Left lung (tissue), 10 donors: ENCODE measurements around the gene OLFM3. TPM values are rescaled to one million over a fixed set of nuclear protein-coding genes. Genes with fewer than 3 reads are reported as not detected.

Experiments used
- ATAC-seq: fragments of 200-7000 bp; cut with Tn5 transposase; one replicate; pipeline ENCODE4 v1.9.1; 2020; ENCODE audit warnings: moderate library complexity
- DNase-seq, 4 donors: peaks; one replicate each; pipeline ENCODE4 v3.0.0-alpha.2; 2013 to 2020
- H3K27ac ChIP-seq, 2 donors: fragments of 200-600 bp; sonication (generic) in 1 of 2; one replicate each; pipeline versions ENCODE4 v1.5.0 to v1.8.0; 2020 to 2021
- H3K27me3 ChIP-seq, 2 donors: fragments of 200-600 bp; sonication (generic) in 1 of 2; one replicate each; pipeline versions ENCODE4 v1.5.0 to v1.8.0; 2020 to 2021
- H3K36me3 ChIP-seq, 2 donors: fragments of 200-600 bp; sonication (generic) in 1 of 2; one replicate each; pipeline versions ENCODE4 v1.5.0 to v1.8.0; 2020 to 2021
- H3K4me1 ChIP-seq, 2 donors: fragments of 200-600 bp; one replicate each; pipeline ENCODE4 v1.8.0; 2021
- H3K4me3 ChIP-seq, 2 donors: fragments of 200-600 bp; sonication (generic) in 1 of 2; one replicate each; pipeline versions ENCODE4 v1.5.0 to v1.8.0; 2020 to 2021; ENCODE audit warnings: mild to moderate bottlenecking in 1 of 2
- H3K9me3 ChIP-seq, 2 donors: fragments of 200-600 bp; sonication (generic) in 1 of 2; one replicate each; pipeline versions ENCODE4 v1.5.0 to v1.8.0; 2020 to 2021
- intact Hi-C, 2 donors: fragments of 100-400 bp; cut with DNase I; formaldehyde crosslinking; loops; one replicate each; pipeline versions ENCODE4 v1.11.2 to v1.14.2; 2022
- polyA plus RNA-seq, 6 donors: library from polyadenylated mRNA; unstranded; fragments of 120-200 nt; gene quantifications; one replicate each; pipeline ENCODE4 v1.2.1, GENCODE V29; 2013; ENCODE audit not compliant: insufficient read length in 6 of 6
- total RNA-seq, 2 donors: library from RNA; stranded (reverse); fragmentation: NEBNext Ultra II Directional; extraction: Animal tissue kit (Norgen Biotek cat#: 25700); gene quantifications; one replicate each; pipeline ENCODE4 v1.2.1, GENCODE V29; 2021
- TF ChIP-seq, protein P1 (sequence below), 2 donors: fragments of 200-600 bp; sonication (generic) in 1 of 2; IDR thresholded peaks; one replicate each; pipeline versions ENCODE4 v1.5.0 to v1.8.0; 2021; ENCODE audit warnings: antibody characterized with exemption in 2 of 2
- donor health status: DM: no; HTN: yes; CAD: no.
- donor health status: DM: no; HTN: no; CAD: no.

The OLFM3 gene
- total and polyA plus RNA-seq, 8 donors: 1.6 to 5.9 (median 2.7) TPM; not detected in 2

DNA sequence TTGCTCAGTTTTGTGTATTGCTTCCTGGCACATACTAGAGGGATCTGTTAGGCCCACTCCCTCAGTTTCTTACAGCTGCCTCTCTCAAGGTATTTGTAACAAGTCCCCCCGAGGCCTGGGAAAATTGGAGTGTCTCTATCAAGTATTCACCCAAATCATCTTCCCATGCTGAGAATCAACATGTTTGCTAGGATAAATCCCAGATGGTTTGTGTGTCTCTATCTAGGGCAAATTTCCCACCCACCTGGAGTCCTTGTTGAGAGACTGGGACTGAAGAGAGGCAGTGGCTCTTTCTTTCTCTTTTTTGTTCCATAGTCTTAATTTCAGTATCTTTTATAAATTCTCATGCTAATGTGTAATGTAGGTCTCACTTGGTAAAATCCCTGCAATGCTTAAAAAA, 58.0 kb downstream of the OLFM3 start:
- Histone ChIP-seq H3K4me1 (no peaks in the 10 kb centered on the region), H3K4me3 (no peak overlapping the region), H3K9me3 (no peaks in the 10 kb centered on the region), H3K27me3 (no peaks in the 10 kb centered on the region), H3K27ac (no peak overlapping the region), H3K36me3 (no peaks in the 10 kb centered on the region)
- ATAC-seq: no peak
- intact Hi-C loops: no loop called here
- DNase-seq: no peak
- TF ChIP-seq, protein P1, sequence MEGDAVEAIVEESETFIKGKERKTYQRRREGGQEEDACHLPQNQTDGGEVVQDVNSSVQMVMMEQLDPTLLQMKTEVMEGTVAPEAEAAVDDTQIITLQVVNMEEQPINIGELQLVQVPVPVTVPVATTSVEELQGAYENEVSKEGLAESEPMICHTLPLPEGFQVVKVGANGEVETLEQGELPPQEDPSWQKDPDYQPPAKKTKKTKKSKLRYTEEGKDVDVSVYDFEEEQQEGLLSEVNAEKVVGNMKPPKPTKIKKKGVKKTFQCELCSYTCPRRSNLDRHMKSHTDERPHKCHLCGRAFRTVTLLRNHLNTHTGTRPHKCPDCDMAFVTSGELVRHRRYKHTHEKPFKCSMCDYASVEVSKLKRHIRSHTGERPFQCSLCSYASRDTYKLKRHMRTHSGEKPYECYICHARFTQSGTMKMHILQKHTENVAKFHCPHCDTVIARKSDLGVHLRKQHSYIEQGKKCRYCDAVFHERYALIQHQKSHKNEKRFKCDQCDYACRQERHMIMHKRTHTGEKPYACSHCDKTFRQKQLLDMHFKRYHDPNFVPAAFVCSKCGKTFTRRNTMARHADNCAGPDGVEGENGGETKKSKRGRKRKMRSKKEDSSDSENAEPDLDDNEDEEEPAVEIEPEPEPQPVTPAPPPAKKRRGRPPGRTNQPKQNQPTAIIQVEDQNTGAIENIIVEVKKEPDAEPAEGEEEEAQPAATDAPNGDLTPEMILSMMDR (IDR thresholded peaks at IDR 0.05): no peak

GRCh38 chr1:101929343-101929742, 67.4 kb downstream of the OLFM3 start:
- DNase-seq: no peak
- intact Hi-C loops: no loop called here
- Histone ChIP-seq H3K36me3 (no peaks in the 10 kb centered on the region), H3K27ac (no peak overlapping the region), H3K4me3 (no peak overlapping the region), H3K27me3 (no peaks in the 10 kb centered on the region), H3K4me1 (no peaks in the 10 kb centered on the region), H3K9me3 (no peaks in the 10 kb centered on the region)
- TF ChIP-seq, protein P1 (IDR thresholded peaks at IDR 0.05): no peak
- ATAC-seq: no peak

DNA sequence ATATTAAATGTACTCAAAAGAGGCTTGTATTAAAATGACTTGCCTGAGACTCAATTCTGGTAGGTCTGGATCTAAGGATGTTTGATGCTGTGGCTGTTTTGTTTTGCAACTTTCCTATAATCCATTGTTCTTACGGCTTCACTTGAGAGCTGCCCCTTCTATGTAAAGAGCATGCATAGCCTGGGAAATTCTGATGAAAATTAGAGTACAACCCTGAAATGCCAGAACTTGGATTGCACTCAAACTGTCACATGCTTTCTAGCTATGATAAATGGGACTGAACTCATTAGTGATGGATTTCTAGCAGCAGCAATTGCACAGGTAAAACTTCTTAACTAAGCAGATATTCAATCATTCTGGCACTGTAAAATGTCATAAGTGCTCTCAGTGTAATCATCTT, 67.9 kb downstream of the OLFM3 start:
- no peak overlapping the region for H3K27ac ChIP-seq
- TF ChIP-seq, protein P1 (IDR thresholded peaks at IDR 0.05): no peak
- H3K36me3 ChIP-seq: no peaks in the 10 kb centered on the region
- no peaks in the 10 kb centered on the region for H3K4me1 ChIP-seq
- intact Hi-C loops: no loop called here
- no peaks in the 10 kb centered on the region for H3K27me3 ChIP-seq
- H3K9me3 ChIP-seq: no peaks in the 10 kb centered on the region
- ATAC-seq (no peak), DNase-seq (no peak)
- H3K4me3 ChIP-seq: no peak overlapping the region

- ATAC-seq: peak; percentile 91
- Histone ChIP-seq H3K4me1 (no peaks in the 10 kb centered on the region), H3K4me3 (no peak overlapping the region), H3K36me3 (no peaks in the 10 kb centered on the region), H3K27me3 (no peaks in the 10 kb centered on the region), H3K9me3 (no peaks in the 10 kb centered on the region), H3K27ac (no peak overlapping the region)
- intact Hi-C loops: no loop called here
- TF ChIP-seq, protein P1 (IDR thresholded peaks at IDR 0.05): no peak
- no peak for DNase-seq
Measured at GRCh38 chr1:101924700-101925099, 72.0 kb downstream of the OLFM3 start.

DNA sequence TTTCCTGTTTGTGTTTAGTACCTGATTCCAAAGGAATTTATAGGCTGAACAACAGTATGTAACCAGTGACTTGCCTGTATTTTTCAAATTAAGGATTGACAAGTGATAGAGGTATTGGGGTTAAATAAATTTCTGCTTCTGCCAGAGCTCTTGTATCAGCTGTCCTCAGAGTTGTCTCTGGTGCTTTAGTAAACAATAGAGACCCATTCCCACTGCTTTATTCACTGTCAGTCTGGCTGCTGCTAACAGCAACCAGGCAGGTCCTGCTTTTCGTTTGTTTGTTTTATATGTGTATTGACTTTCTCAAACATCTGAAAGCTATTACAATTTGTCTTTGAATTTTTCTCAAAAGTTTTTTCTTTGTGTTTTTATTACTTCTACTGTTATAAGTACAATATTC, 76.1 kb downstream of the OLFM3 start:
- H3K4me3 ChIP-seq: no peak overlapping the region
- DNase-seq: no peak
- ATAC-seq: no peak
- no peaks in the 10 kb centered on the region for H3K36me3 ChIP-seq
- TF ChIP-seq, protein P1 (IDR thresholded peaks at IDR 0.05): no peak
- H3K9me3 ChIP-seq: no peaks in the 10 kb centered on the region
- H3K4me1 ChIP-seq: no peaks in the 10 kb centered on the region
- H3K27me3 ChIP-seq: no peaks in the 10 kb centered on the region
- intact Hi-C loops: no loop called here
- no peak overlapping the region for H3K27ac ChIP-seq
